H1 (cell line): ENCODE measurements around the gene CIRBP. TPM values are rescaled to one million over a fixed set of nuclear protein-coding genes. Genes with fewer than 3 reads are reported as not detected.
A peak's percentile ranks its signal among the peaks of the same experiment; 100 is the strongest.

Source experiments
- CTCF ChIA-PET: fragments of 300-600 bp; sonication (Branson Sonifier 250); formaldehyde crosslinking; loops from one replicate; lab custom pipeline; 2021; ENCODE audit not compliant: partially characterized antibody; lab: Charles Lee
- POLR2A ChIA-PET: fragments of 300-600 bp; sonication (Branson Sonifier 250); formaldehyde crosslinking; loops from one replicate; lab custom pipeline; 2021; ENCODE audit warnings: inconsistent platforms; ENCODE audit not compliant: partially characterized antibody; lab: Charles Lee
- DNase-seq, 2 experiments: peaks; one replicate each; pipeline versions ENCODE4 v3.0.0 to v3.0.0-alpha.2; 2010 to 2022; ENCODE audit warnings: low spot score in 2 of 2, low read depth in 1 of 2, mixed read lengths in 1 of 2
- FAIRE-seq: peaks from 2 replicates; lab custom pipeline; 2011; peaks lifted over from hg19 to GRCh38; lab: Jason Lieb, UNC
- H2AFZ ChIP-seq: 2 replicates; pipeline ENCODE4 v1.8.1; 2012; ENCODE audit warnings: low read length, inconsistent platforms
- H2AK5ac ChIP-seq: 2 replicates; pipeline ENCODE4 v1.6.1; 2013; ENCODE audit warnings: low read depth, low read length
- H2BK120ac ChIP-seq: replicated peaks from 2 replicates; pipeline ENCODE3; 2013; ENCODE audit warnings: low read depth, low read length, inconsistent platforms
- H2BK12ac ChIP-seq: 2 replicates; pipeline ENCODE4 v1.6.1; 2013; ENCODE audit warnings: low read depth, low read length
- H2BK15ac ChIP-seq: 2 replicates; pipeline ENCODE4 v1.6.1; 2013; ENCODE audit warnings: low read length
- H2BK20ac ChIP-seq: 2 replicates; pipeline ENCODE4 v1.6.1; 2013; ENCODE audit warnings: low read length
- H2BK5ac ChIP-seq: 2 replicates; pipeline ENCODE4 v1.6.1; 2013; ENCODE audit warnings: low read depth, low read length
- H3K14ac ChIP-seq: 2 replicates; pipeline ENCODE4 v1.6.1; 2013; ENCODE audit warnings: inconsistent platforms; ENCODE audit not compliant: insufficient read length
- H3K18ac ChIP-seq: 2 replicates; pipeline ENCODE4 v1.6.1; 2013; ENCODE audit warnings: low read length; ENCODE audit errors: extremely low read depth
- H3K23ac ChIP-seq: 2 replicates; pipeline ENCODE4 v1.6.1; 2013; ENCODE audit warnings: inconsistent platforms; ENCODE audit not compliant: insufficient read length
- H3K23me2 ChIP-seq: 2 replicates; pipeline ENCODE4 v1.6.1; 2013; ENCODE audit warnings: low read depth, low read length
- H3K27ac ChIP-seq: 2 replicates; pipeline ENCODE4 v1.6.1; 2011; ENCODE audit warnings: low read depth, low read length, inconsistent platforms
- H3K27me3 ChIP-seq, 4 experiments: replicated peaks in 1 of 4; 1 replicate in 1 of 4; 2 replicates in 3 of 4; pipeline versions ENCODE4 v1.6.1 to v1.8.1; 2011 to 2013; ENCODE audit warnings: low read length in 3 of 4, mild to moderate bottlenecking in 3 of 4, inconsistent platforms in 2 of 4, mixed read lengths in 2 of 4, moderate library complexity in 1 of 4; ENCODE audit not compliant: control insufficient read depth in 3 of 4, insufficient read depth in 3 of 4; ENCODE audit errors: extremely low read depth in 1 of 4
- H3K36me3 ChIP-seq, 4 experiments: 2 replicates each; pipeline versions ENCODE4 v1.6.1 to v1.8.1; 2011 to 2013; ENCODE audit warnings: mild to moderate bottlenecking in 4 of 4, low read length in 3 of 4, moderate library complexity in 2 of 4, control low read depth in 1 of 4, inconsistent platforms in 1 of 4; ENCODE audit not compliant: insufficient read depth in 4 of 4, control insufficient read depth in 2 of 4
- H3K4ac ChIP-seq: replicated peaks from 2 replicates; pipeline ENCODE3; 2013; ENCODE audit warnings: low read length, low read depth, mixed read lengths, inconsistent platforms; ENCODE audit not compliant: insufficient read length
- H3K4me1 ChIP-seq, 4 experiments: replicated peaks in 1 of 4; 1 replicate in 1 of 4; 2 replicates in 3 of 4; pipeline versions ENCODE4 v1.6.1 to v1.8.1; 2011 to 2013; ENCODE audit warnings: low read length in 3 of 4, inconsistent platforms in 2 of 4, mixed read lengths in 1 of 4; ENCODE audit not compliant: insufficient read depth in 4 of 4, control insufficient read depth in 3 of 4
- H3K4me2 ChIP-seq, 2 experiments: 2 replicates each; pipeline versions ENCODE4 v1.6.1 to v1.8.1; 2011 to 2013; ENCODE audit warnings: low read depth in 2 of 2, low read length in 2 of 2, control low read depth in 1 of 2, inconsistent platforms in 1 of 2, mild to moderate bottlenecking in 1 of 2; ENCODE audit not compliant: insufficient read depth in 1 of 2
- H3K4me3 ChIP-seq, 4 experiments: fragments of 200-600, 300-600 bp in 1 of 4; sonication (generic), shearing (Covaris generic), sonication (Bioruptor Twin) in 1 of 4; 2 replicates each; pipeline versions ENCODE4 v1.5.1 to v1.8.1; 2011 to 2016; ENCODE audit warnings: low read length in 4 of 4, low read depth in 3 of 4, control low read depth in 2 of 4, inconsistent platforms in 2 of 4, mild to moderate bottlenecking in 2 of 4, mixed read lengths in 1 of 4, moderate library complexity in 1 of 4; ENCODE audit not compliant: insufficient read depth in 2 of 4; ENCODE audit errors: extremely low read depth in 1 of 4
- H3K56ac ChIP-seq: replicated peaks from 2 replicates; pipeline ENCODE3; 2013; ENCODE audit warnings: low read depth, mild to moderate bottlenecking, mixed read lengths, low read length, inconsistent platforms; ENCODE audit not compliant: insufficient read length
- H3K79me1 ChIP-seq: 2 replicates; pipeline ENCODE4 v1.6.1; 2013; ENCODE audit warnings: low read depth, low read length, control low read depth
- H3K79me2 ChIP-seq, 2 experiments: 2 replicates each; pipeline versions ENCODE4 v1.6.1 to v1.8.1; 2012 to 2013; ENCODE audit warnings: low read length in 2 of 2, mild to moderate bottlenecking in 2 of 2, inconsistent platforms in 1 of 2; ENCODE audit not compliant: insufficient read depth in 2 of 2, control insufficient read depth in 1 of 2
- H3K9ac ChIP-seq, 4 experiments: replicated peaks in 1 of 4; 1 replicate in 1 of 4; 2 replicates in 3 of 4; pipeline versions ENCODE4 v1.6.1 to v1.8.1; 2011 to 2013; ENCODE audit warnings: low read depth in 3 of 4, low read length in 3 of 4, control low read depth in 2 of 4, mild to moderate bottlenecking in 2 of 4, moderate library complexity in 2 of 4, inconsistent platforms in 1 of 4; ENCODE audit errors: extremely low read depth in 1 of 4
- H3K9me3 ChIP-seq, 2 experiments: 2 replicates each; pipeline versions ENCODE4 v1.6.1 to v1.8.1; 2012 to 2013; ENCODE audit warnings: mild to moderate bottlenecking in 2 of 2, moderate library complexity in 2 of 2, control low read depth in 1 of 2, inconsistent platforms in 1 of 2, low read depth in 1 of 2, low read length in 1 of 2, mixed read lengths in 1 of 2; ENCODE audit not compliant: insufficient read depth in 2 of 2
- H4K20me1 ChIP-seq, 2 experiments: replicated peaks in 1 of 2; 2 replicates each; pipeline versions ENCODE3 to v1.8.1; 2011 to 2013; ENCODE audit warnings: inconsistent platforms in 2 of 2, low read length in 2 of 2, mild to moderate bottlenecking in 1 of 2; ENCODE audit not compliant: insufficient read depth in 2 of 2, control insufficient read depth in 1 of 2
- H4K5ac ChIP-seq: 2 replicates; pipeline ENCODE4 v1.6.1; 2013; ENCODE audit warnings: low read length, low read depth, mixed read lengths, inconsistent platforms; ENCODE audit not compliant: insufficient read length
- H4K8ac ChIP-seq: 2 replicates; pipeline ENCODE4 v1.8.0; 2013; ENCODE audit warnings: mild to moderate bottlenecking, moderate library complexity, low read length, inconsistent platforms; ENCODE audit not compliant: insufficient read depth; ENCODE audit errors: extremely low read depth
- H4K91ac ChIP-seq: replicated peaks from 2 replicates; pipeline ENCODE3; 2013; ENCODE audit warnings: low read length, mixed read lengths, inconsistent platforms; ENCODE audit not compliant: insufficient read length
- CEBPB ChIP-seq: IDR thresholded peaks from 2 replicates; pipeline ENCODE4 v1.6.1; 2012; ENCODE audit warnings: low read depth, low read length
- PHF8 ChIP-seq: fragments of 200-600 bp; sonication (generic); conservative IDR thresholded peaks from 2 replicates; pipeline ENCODE4 v1.7.1; 2012; ENCODE audit warnings: low read depth, mild to moderate bottlenecking, inconsistent platforms, low read length, moderate library complexity
- POLR2AphosphoS5 ChIP-seq: IDR thresholded peaks from 2 replicates; pipeline ENCODE4 v1.6.1; 2011; ENCODE audit warnings: low read depth, low read length
- SUZ12 ChIP-seq: fragments of 200-600 bp; sonication (generic); IDR thresholded peaks from 2 replicates; pipeline ENCODE4 v1.6.1; 2012; ENCODE audit warnings: mild to moderate bottlenecking, inconsistent platforms, low read length, moderate library complexity, mixed read lengths
- TAF7 ChIP-seq: optimal IDR thresholded peaks from 2 replicates; pipeline ENCODE3; 2011; ENCODE audit warnings: low read depth, mild to moderate bottlenecking, inconsistent platforms, low read length, moderate library complexity, borderline replicate concordance
- TEAD4 ChIP-seq: IDR thresholded peaks from 2 replicates; pipeline ENCODE4 v1.6.1; 2012; ENCODE audit warnings: low read depth, low read length, inconsistent platforms, mixed read lengths
- YY1 ChIP-seq: IDR thresholded peaks from 2 replicates; pipeline ENCODE4 v1.6.1; 2011; ENCODE audit warnings: low read depth, mild to moderate bottlenecking, low read length
- WGBS, 2 experiments: shearing (Covaris generic) in 1 of 2; methylation state at CpG; one replicate each; pipeline versions ENCODE4 v1.1.6 to v1.1.7; 2013 to 2015; ENCODE audit warnings: low lambda C conversion rate in 2 of 2, mixed read lengths in 2 of 2, inconsistent platforms in 1 of 2, low coverage in 1 of 2, missing lambda C conversion rate in 1 of 2; ENCODE audit not compliant: insufficient replicate concordance in 2 of 2, insufficient coverage in 1 of 2, insufficient read length in 1 of 2; ENCODE audit errors: extremely low coverage in 1 of 2, missing lambda C conversion rate in 1 of 2; 5-methylcytosine and 5-hydroxymethylcytosine counted together
- polyA plus RNA-seq, 7 experiments: library from polyadenylated mRNA; depleted of rRNA in 3 of 7; stranded (reverse) in 5 of 7; unstranded in 2 of 7; fragments of >200 nt in 5 of 7; fragments of 200-250 nt in 2 of 7; gene quantifications; 1 replicate in 5 of 7; 2 replicates in 1 of 7; 4 replicates in 1 of 7; pipeline versions ENCODE4 v1.2.1 to v1.2.3, GENCODE V29; 2011 to 2013; ENCODE audit warnings: missing spikeins in 2 of 7, mixed read lengths in 2 of 7
- total RNA-seq: library from RNA; stranded (reverse); fragmentation: NEBNext Ultra II Directional; extraction: Animal tissue kit (Norgen Biotek cat#: 25700); gene quantifications from 2 replicates; pipeline ENCODE4 v1.2.1, GENCODE V29; 2021
- TF ChIP-seq, protein P1 (sequence below): IDR thresholded peaks from 2 replicates; pipeline ENCODE4 v1.6.1; 2011; ENCODE audit warnings: low read depth, mild to moderate bottlenecking, low read length; ENCODE audit not compliant: insufficient read depth
- TF ChIP-seq, protein P2 (sequence below), 3 experiments: IDR thresholded peaks; 1 replicate in 2 of 3; 2 replicates in 1 of 3; pipeline versions ENCODE4 v1.5.1 to v1.6.1; 2011; ENCODE audit warnings: low read length in 3 of 3, mild to moderate bottlenecking in 3 of 3, inconsistent platforms in 2 of 3, low read depth in 1 of 3, moderate library complexity in 1 of 3; ENCODE audit not compliant: insufficient read depth in 1 of 3; ENCODE audit errors: control extremely low read depth in 1 of 3

CIRBP gene
- total and polyA plus RNA-seq, 2 of the 8 experiments (the other 6 are each of a cell fraction or from before 2014, with no cell fraction given), result 175 to 199 TPM

DNA sequence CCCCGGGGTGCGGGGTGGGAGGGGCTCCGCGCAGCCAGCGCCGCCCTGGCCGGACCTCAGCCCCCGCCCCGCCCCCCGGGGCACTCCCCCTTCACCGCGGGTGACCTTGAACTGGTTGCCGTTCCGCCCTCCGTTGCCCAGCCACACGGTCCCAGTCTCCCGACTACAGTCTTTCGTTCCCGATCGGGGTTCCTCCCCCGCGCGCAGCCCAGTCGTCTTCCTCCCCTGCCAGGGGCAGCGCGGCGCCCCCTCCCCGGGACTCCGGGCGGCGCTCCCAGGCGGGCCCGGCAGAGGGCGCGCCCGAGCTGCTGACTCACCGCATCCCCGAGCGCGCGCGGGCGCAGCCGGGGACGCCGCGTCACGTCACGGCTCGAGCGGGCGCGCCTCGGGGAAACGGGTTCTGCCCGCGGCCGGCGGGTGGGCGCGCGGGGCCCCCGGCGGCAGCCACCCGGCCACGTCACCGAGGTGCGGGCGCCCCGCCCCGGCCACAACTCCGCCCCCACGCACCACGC, 20.3 kb upstream of the CIRBP start:
- Histone ChIP-seq H3K14ac (peak overlapping the region; percentile 90), H3K27me3 (no peaks in the 10 kb centered on the region), H2BK12ac (no peak overlapping the region), H4K8ac (peak overlapping the region; percentile 98; the same call in 1 of the 2 replicates), H2AK5ac (no peak overlapping the region), H3K4me2 (peak overlapping the region; percentile 42 to 79), H2BK20ac (no peak overlapping the region), H3K4me3 (peak overlapping the region; percentile 63 to 95 (median 68)), H3K9ac (peak overlapping the region; percentile 35 to 89 (median 82); a peak in 6 of 7 replicates), H2BK15ac (no peak overlapping the region), H3K9me3 (no peaks in the 10 kb centered on the region), H2AFZ (no peak overlapping the region), H4K91ac (peak overlapping the region; percentile 81), H4K5ac (peak overlapping the region; percentile 80), H3K27ac (peak overlapping the region; percentile 94), H3K56ac (peak overlapping the region; percentile 86), H4K20me1 (peaks cover 7 to 12% of the 10 kb centered on the region in 2 experiments), H2BK120ac (no peak overlapping the region), H3K18ac (no peak overlapping the region; the same call in 1 of the 2 replicates), H3K36me3 (peaks cover 4 to 29% (median 17%) of the 10 kb centered on the region in 4 experiments; a peak in 5 of 8 replicates), H3K79me1 (0 out of 2 replicates have a peak, but pooled peaks cover 4% of the 10 kb centered on the region), H3K79me2 (peaks cover 9 to 34% of the 10 kb centered on the region in 2 experiments), H3K4ac (no peak overlapping the region), H3K4me1 (peaks cover 0 to 29% (median 13%) of the 10 kb centered on the region in 4 experiments; a peak in 6 of 7 replicates), H3K23ac (no peak overlapping the region), H2BK5ac (peak overlapping the region; percentile 93), H3K23me2 (peaks cover 2% of the 10 kb centered on the region; the same call in 1 of the 2 replicates)
- CTCF ChIA-PET, result no interaction called here
- WGBS, 2 experiments, result 0% methylated on average over 21 of the region's 74 CpGs; no CpG with 5 or more reads in 1 of the 2 experiments
- POLR2A ChIA-PET, result interaction anchor here (0.7 to 14.3 kb wide), 7 partner anchors 11 to 222 kb away, joined by 3 to 456 read pairs (median 4); partner anchors contain the start of genes CBARP, CIRBP, CNN2 and FAM174C
- FAIRE-seq, result no peak
- peak in 1 of 2 experiments; percentile 95 for DNase-seq
- TF ChIP-seq TEAD4, result no peak
- TF ChIP-seq YY1, result no peak
- peak; percentile 56 for TF ChIP-seq TAF7
- TF ChIP-seq CEBPB, result no peak
- TF ChIP-seq, protein P1, sequence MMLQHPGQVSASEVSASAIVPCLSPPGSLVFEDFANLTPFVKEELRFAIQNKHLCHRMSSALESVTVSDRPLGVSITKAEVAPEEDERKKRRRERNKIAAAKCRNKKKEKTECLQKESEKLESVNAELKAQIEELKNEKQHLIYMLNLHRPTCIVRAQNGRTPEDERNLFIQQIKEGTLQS, result peak; percentile 22; the same call in 1 of the 2 replicates
- peak; percentile 79 for TF ChIP-seq POLR2AphosphoS5
- 0 out of 2 replicates have a peak, but pooled peaks have one; percentile 19 for TF ChIP-seq PHF8
- TF ChIP-seq, protein P2, sequence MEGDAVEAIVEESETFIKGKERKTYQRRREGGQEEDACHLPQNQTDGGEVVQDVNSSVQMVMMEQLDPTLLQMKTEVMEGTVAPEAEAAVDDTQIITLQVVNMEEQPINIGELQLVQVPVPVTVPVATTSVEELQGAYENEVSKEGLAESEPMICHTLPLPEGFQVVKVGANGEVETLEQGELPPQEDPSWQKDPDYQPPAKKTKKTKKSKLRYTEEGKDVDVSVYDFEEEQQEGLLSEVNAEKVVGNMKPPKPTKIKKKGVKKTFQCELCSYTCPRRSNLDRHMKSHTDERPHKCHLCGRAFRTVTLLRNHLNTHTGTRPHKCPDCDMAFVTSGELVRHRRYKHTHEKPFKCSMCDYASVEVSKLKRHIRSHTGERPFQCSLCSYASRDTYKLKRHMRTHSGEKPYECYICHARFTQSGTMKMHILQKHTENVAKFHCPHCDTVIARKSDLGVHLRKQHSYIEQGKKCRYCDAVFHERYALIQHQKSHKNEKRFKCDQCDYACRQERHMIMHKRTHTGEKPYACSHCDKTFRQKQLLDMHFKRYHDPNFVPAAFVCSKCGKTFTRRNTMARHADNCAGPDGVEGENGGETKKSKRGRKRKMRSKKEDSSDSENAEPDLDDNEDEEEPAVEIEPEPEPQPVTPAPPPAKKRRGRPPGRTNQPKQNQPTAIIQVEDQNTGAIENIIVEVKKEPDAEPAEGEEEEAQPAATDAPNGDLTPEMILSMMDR (IDR thresholded peaks at IDR 0.05; ENCODE audit: control extremely low read depth in 1 of 3, insufficient read depth in 1 of 3, low read depth in 1 of 3, low read length in 3 of 3), result peak; percentile 57 to 77 (median 66)
- TF ChIP-seq SUZ12, result peak; percentile 33; the same call in 1 of the 2 replicates
